SU-DHL-6 (cell line): ENCODE data around the gene OR10A3.

ENCODE experiments used
- H2AFZ ChIP-seq: fragments of 200-600 bp; sonication (generic); 2 replicates; pipeline ENCODE4 v1.6.1; 2014; ENCODE audit warnings: low read depth, mild to moderate bottlenecking, moderate library complexity, mixed read lengths, antibody characterized with exemption, low read length; ENCODE audit not compliant: severe bottlenecking
- H3F3A ChIP-seq: fragments of 200-600 bp; shearing (Covaris generic); 2 replicates; pipeline ENCODE4 v1.6.0; 2016; ENCODE audit warnings: antibody characterized with exemption, mild to moderate bottlenecking; ENCODE audit not compliant: insufficient read depth
- H3K27ac ChIP-seq: fragments of 200-600 bp; sonication (generic); 2 replicates; pipeline ENCODE4 v1.5.1; 2016; ENCODE audit warnings: low read depth, mild to moderate bottlenecking, low read length, moderate library complexity, mixed read lengths
- H3K27me3 ChIP-seq: fragments of 200-600 bp; sonication (generic), shearing (Covaris generic); 2 replicates; pipeline ENCODE4 v1.6.0; 2014; ENCODE audit warnings: mild to moderate bottlenecking, low read length
- H3K36me3 ChIP-seq: fragments of 200-600 bp; sonication (generic); 2 replicates; pipeline ENCODE4 v1.6.1; 2014; ENCODE audit warnings: mild to moderate bottlenecking, low read length, mixed read lengths
- H3K4me2 ChIP-seq: fragments of 300-600, 200-600 bp; shearing (Covaris generic), sonication (generic); 2 replicates; pipeline ENCODE4 v1.6.0; 2014; ENCODE audit warnings: low read length, low read depth, mild to moderate bottlenecking; ENCODE audit not compliant: poor library complexity, severe bottlenecking
- H3K4me3 ChIP-seq: fragments of 200-600 bp; sonication (generic); 2 replicates; pipeline ENCODE4 v1.5.1; 2014; ENCODE audit warnings: antibody characterized with exemption, low read length, mild to moderate bottlenecking, mixed read lengths; ENCODE audit not compliant: insufficient read depth, poor library complexity, severe bottlenecking
- H3K79me2 ChIP-seq: fragments of 200-600 bp; sonication (generic); 2 replicates; pipeline ENCODE4 v1.6.1; 2014; ENCODE audit warnings: mild to moderate bottlenecking, low read length, moderate library complexity; ENCODE audit not compliant: insufficient read depth
- H3K9ac ChIP-seq: fragments of 200-600 bp; sonication (generic); 2 replicates; pipeline ENCODE4 v1.7.0; 2014; ENCODE audit warnings: mild to moderate bottlenecking, low read length
- H3K9me2 ChIP-seq: fragments of 200-600 bp; sonication (generic); replicated peaks from 2 replicates; pipeline ENCODE4 v1.6.1; 2014; ENCODE audit warnings: low read length; ENCODE audit not compliant: insufficient read depth
- H3K9me3 ChIP-seq: fragments of 200-600 bp; sonication (generic); 2 replicates; pipeline ENCODE4 v1.6.1; 2014; ENCODE audit warnings: low read length, mixed read lengths; ENCODE audit not compliant: insufficient read depth
- H4K20me1 ChIP-seq: fragments of 200-600 bp; sonication (generic); 2 replicates; pipeline ENCODE4 v1.6.1; 2014; ENCODE audit warnings: low read depth, mild to moderate bottlenecking, antibody characterized with exemption, low read length, moderate library complexity, mixed read lengths
- CTCF ChIP-seq: fragments of 200-600 bp; sonication (generic); IDR thresholded peaks from one replicate; pipeline ENCODE4 v1.5.1; 2017; ENCODE audit warnings: antibody characterized with exemption, mild to moderate bottlenecking, low read length, moderate library complexity; ENCODE audit not compliant: insufficient read depth, poor library complexity, severe bottlenecking
- EZH2phosphoT487 ChIP-seq: fragments of 200-600 bp; sonication (generic), shearing (Covaris generic); conservative IDR thresholded peaks from 2 replicates; pipeline ENCODE4 v1.6.1; 2018; ENCODE audit warnings: mild to moderate bottlenecking, antibody characterized with exemption, low read length, moderate library complexity, mixed read lengths

Gene OR10A3

DNA sequence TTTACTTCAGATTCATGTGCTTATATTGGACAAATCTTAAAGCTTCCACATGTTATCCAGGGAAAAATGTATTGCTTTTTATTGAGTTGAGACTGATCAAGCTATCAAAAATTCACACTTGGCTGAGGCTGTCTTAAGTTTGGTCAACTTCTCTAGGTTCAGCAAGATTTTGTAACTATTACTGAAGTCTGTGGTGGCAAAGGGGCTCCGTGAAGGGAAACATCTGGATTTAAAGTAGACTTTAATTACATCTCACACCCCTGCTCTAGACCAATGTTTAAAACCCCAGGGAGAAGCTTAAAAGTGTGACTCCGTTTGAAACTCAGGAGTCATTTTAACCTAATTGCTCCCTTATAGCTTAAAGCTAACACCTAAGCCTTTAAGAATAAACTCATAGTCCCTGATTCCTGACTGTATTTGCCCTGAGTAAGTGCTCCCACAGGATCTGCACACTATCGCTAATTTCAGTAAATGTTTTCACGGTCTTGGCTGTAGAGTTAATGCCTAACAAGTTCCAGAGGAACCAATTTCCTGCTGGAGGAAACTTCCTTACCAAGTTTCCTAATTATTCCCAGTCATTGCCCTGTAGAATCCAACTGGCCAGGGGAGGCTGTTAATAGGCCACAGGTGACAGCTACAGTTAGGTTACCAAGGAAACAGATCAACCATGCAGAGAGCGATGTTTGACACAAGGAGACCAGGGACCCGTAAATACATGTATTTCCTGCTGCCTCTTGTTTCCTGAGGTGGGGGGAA, 50.9 kb downstream of the OR10A3 start:
- H3K4me2 ChIP-seq, result no peak overlapping the region
- no peaks in the 10 kb centered on the region for H3K79me2 ChIP-seq
- no peak for TF ChIP-seq EZH2phosphoT487
- TF ChIP-seq CTCF, result no peak
- H3K36me3 ChIP-seq, result 0 out of 2 replicates have a peak, but pooled peaks cover 2% of the 10 kb centered on the region
- H4K20me1 ChIP-seq, result no peaks in the 10 kb centered on the region
- no peaks in the 10 kb centered on the region for H3K27me3 ChIP-seq
- no peak overlapping the region for H2AFZ ChIP-seq
- H3K27ac ChIP-seq, result no peak overlapping the region
- H3K9me3 ChIP-seq, result no peaks in the 10 kb centered on the region
- H3K9me2 ChIP-seq, result no peaks in the 10 kb centered on the region
- no peak overlapping the region for H3K4me3 ChIP-seq
- no peaks in the 10 kb centered on the region for H3F3A ChIP-seq
- no peak overlapping the region for H3K9ac ChIP-seq

- H3K36me3 ChIP-seq, result 0 out of 2 replicates have a peak, but pooled peaks cover 2% of the 10 kb centered on the region
- H3K79me2 ChIP-seq, result no peaks in the 10 kb centered on the region
- TF ChIP-seq EZH2phosphoT487, result no peak
- no peak for TF ChIP-seq CTCF
- H3K9me3 ChIP-seq, result no peaks in the 10 kb centered on the region
- H3K9ac ChIP-seq, result no peak overlapping the region
- H3K4me2 ChIP-seq, result no peak overlapping the region
- no peak overlapping the region for H3K27ac ChIP-seq
- 0 out of 2 replicates have a peak, but pooled peaks cover 4% of the 10 kb centered on the region for H4K20me1 ChIP-seq
- H3K27me3 ChIP-seq, result no peaks in the 10 kb centered on the region
- no peaks in the 10 kb centered on the region for H3K9me2 ChIP-seq
- H3F3A ChIP-seq, result no peaks in the 10 kb centered on the region
- H3K4me3 ChIP-seq, result no peak overlapping the region
- H2AFZ ChIP-seq, result no peak overlapping the region
Measured at GRCh38 chr11:7889985-7890384, 51.5 kb downstream of the OR10A3 start.
